HG02642 (cell line): ENCODE results near the gene GHSR.

ENCODE experiments used
- ATAC-seq: cut with Tn5 transposase; IDR thresholded peaks from one replicate; pipeline ENCODE4 v1.9.1; 2021; ENCODE audit warnings: mild to moderate bottlenecking; ENCODE audit not compliant: unreplicated experiment, poor library complexity

GHSR gene

GRCh38 chr3:172441581-172441980 is 6.7 kb downstream of the GHSR start:
- ATAC-seq = no peak

GRCh38 chr3:172438186-172438585 is 10.1 kb downstream of the GHSR start:
- no peak for ATAC-seq

- ATAC-seq = no peak
These were observed 10.5 kb downstream of the GHSR start for GRCh38 chr3:172437713-172438112.

- no peak for ATAC-seq
These were observed 32.9 kb downstream of the GHSR start for GRCh38 chr3:172415323-172415722.

- ATAC-seq = no peak
These were observed 36.7 kb downstream of the GHSR start for GRCh38 chr3:172411478-172411947.

- no peak for ATAC-seq
These were observed 37.4 kb downstream of the GHSR start for GRCh38 chr3:172410702-172411477.

- no peak for ATAC-seq
These were observed 40.4 kb downstream of the GHSR start for GRCh38 chr3:172407872-172408271.

GRCh38 chr3:172405914-172406313 is 42.3 kb downstream of the GHSR start:
- no peak for ATAC-seq

- ATAC-seq = no peak
These were observed 43.9 kb downstream of the GHSR start for GRCh38 chr3:172404237-172404962.

GRCh38 chr3:172402892-172403643 is 45.2 kb downstream of the GHSR start:
- ATAC-seq = no peak

- ATAC-seq = no peak
These were observed 46.2 kb downstream of the GHSR start for GRCh38 chr3:172402090-172402489.

- ATAC-seq = no peak
These were observed 49.8 kb downstream of the GHSR start for GRCh38 chr3:172398484-172398883.

- ATAC-seq = no peak
These were observed 50.4 kb downstream of the GHSR start for GRCh38 chr3:172397716-172398405.

GRCh38 chr3:172396400-172396799 is 51.9 kb downstream of the GHSR start:
- ATAC-seq = no peak

GRCh38 chr3:172394692-172395091 is 53.6 kb downstream of the GHSR start:
- no peak for ATAC-seq
